ENCODE results near the gene TNFRSF12A.

TNFRSF12A gene

GRCh38 chr16:3020247-3020603 is at the start of gene TNFRSF12A:
TSS of gene TNFRSF12A (plus strand) at chr16:3020368. CDS start at chr16:3020398, 30 bp downstream.
- DNase-seq = peak; percentile 70 to 80

GRCh38 chr16:2970563-2970962 is 49.6 kb upstream of the TNFRSF12A start:
- DNase-seq = no peak

GRCh38 chr16:2971134-2971984 is 48.8 kb upstream of the TNFRSF12A start:
- DNase-seq = no peak

- no peak for DNase-seq
Observed at GRCh38 chr16:2971985-2972784, 48.0 kb upstream of the TNFRSF12A start.

GRCh38 chr16:2973093-2973492 is 47.1 kb upstream of the TNFRSF12A start:
- DNase-seq = no peak

GRCh38 chr16:2973605-2974318 is 46.4 kb upstream of the TNFRSF12A start:
- DNase-seq = no peak

GRCh38 chr16:2974319-2975056 is 45.7 kb upstream of the TNFRSF12A start:
- DNase-seq = no peak

- no peak for DNase-seq
Observed at GRCh38 chr16:2975161-2975795, 44.9 kb upstream of the TNFRSF12A start.

GRCh38 chr16:2976201-2976600 is 44.0 kb upstream of the TNFRSF12A start:
- DNase-seq = no peak

- DNase-seq = no peak
Observed at GRCh38 chr16:2976673-2977072, 43.5 kb upstream of the TNFRSF12A start.

- no peak for DNase-seq
Observed at GRCh38 chr16:2977440-2977839, 42.7 kb upstream of the TNFRSF12A start.

GRCh38 chr16:2979669-2980226 is 40.4 kb upstream of the TNFRSF12A start:
- no peak for DNase-seq

- DNase-seq = peak; percentile 92 to 96
Observed at GRCh38 chr16:2980227-2981176, 39.7 kb upstream of the TNFRSF12A start, which contains the start of gene PKMYT1. TSS of gene PKMYT1 (minus strand) at chr16:2980446. CDS start at chr16:2979657, 789 bp downstream.

GRCh38 chr16:2981177-2981898 is 38.8 kb upstream of the TNFRSF12A start:
- DNase-seq = no peak

- DNase-seq = no peak
Observed at GRCh38 chr16:2981899-2982250, 38.3 kb upstream of the TNFRSF12A start.

GRCh38 chr16:2982402-2982801 is 37.8 kb upstream of the TNFRSF12A start:
- DNase-seq = no peak

- DNase-seq = peak; percentile 63 to 74
Observed at GRCh38 chr16:2983706-2984136, 36.4 kb upstream of the TNFRSF12A start.

- no peak for DNase-seq
Observed at GRCh38 chr16:2985462-2985861, 34.7 kb upstream of the TNFRSF12A start.

GRCh38 chr16:2985893-2986355 is 34.2 kb upstream of the TNFRSF12A start:
- DNase-seq = no peak

All from CD4-positive, alpha-beta T cell treated with Interferon alpha-2 for 1 hour (primary cell).